CD4-positive, alpha-beta T cell treated with Interleukin-2 at 100 ng/mL for 4 hours (primary cell): ENCODE results near the gene MLLT3.

ENCODE experiments used
- DNase-seq: peaks from one replicate; pipeline ENCODE4 v3.0.0-alpha.2; 2020; ENCODE audit warnings: low spot score

MLLT3 gene

GRCh38 chr9:20340511-20340861 is 281.8 kb downstream of the MLLT3 start:
- DNase-seq = no peak

- no peak for DNase-seq
Observed at GRCh38 chr9:20335668-20336332, 286.5 kb downstream of the MLLT3 start.

GRCh38 chr9:20333991-20334390 is 288.3 kb downstream of the MLLT3 start:
- DNase-seq = no peak

GRCh38 chr9:20331095-20331685 is 291.1 kb downstream of the MLLT3 start:
- no peak for DNase-seq

- no peak for DNase-seq
Observed at GRCh38 chr9:20330688-20331087, 291.6 kb downstream of the MLLT3 start.

- no peak for DNase-seq
Observed at GRCh38 chr9:20326516-20326915, 295.8 kb downstream of the MLLT3 start.

- no peak for DNase-seq
Observed at GRCh38 chr9:20325008-20325407, 297.3 kb downstream of the MLLT3 start.

- DNase-seq = no peak
Observed at GRCh38 chr9:20322212-20322611, 300.1 kb downstream of the MLLT3 start.

- peak; percentile 64 for DNase-seq
Observed at GRCh38 chr9:20321423-20322082, 300.7 kb downstream of the MLLT3 start.

GRCh38 chr9:20320921-20321320 is 301.4 kb downstream of the MLLT3 start:
- DNase-seq = no peak

- DNase-seq = peak; percentile 58
Observed at GRCh38 chr9:20319641-20320337, 302.5 kb downstream of the MLLT3 start.

GRCh38 chr9:20319241-20319640 is 303.1 kb downstream of the MLLT3 start:
- no peak for DNase-seq

- no peak for DNase-seq
Observed at GRCh38 chr9:20317701-20318100, 304.6 kb downstream of the MLLT3 start.

- no peak for DNase-seq
Observed at GRCh38 chr9:20316372-20316771, 305.9 kb downstream of the MLLT3 start.

- DNase-seq = peak; percentile 41
Observed at GRCh38 chr9:20315677-20316076, 306.6 kb downstream of the MLLT3 start.

- DNase-seq = peak; percentile 39
Observed at GRCh38 chr9:20314981-20315380, 307.3 kb downstream of the MLLT3 start.

GRCh38 chr9:20313415-20313814 is 308.9 kb downstream of the MLLT3 start:
- no peak for DNase-seq

GRCh38 chr9:20312732-20313131 is 309.6 kb downstream of the MLLT3 start:
- no peak for DNase-seq

GRCh38 chr9:20310024-20310423 is 312.3 kb downstream of the MLLT3 start:
- no peak for DNase-seq

- DNase-seq = no peak
Observed at GRCh38 chr9:20309124-20309523, 313.2 kb downstream of the MLLT3 start.

GRCh38 chr9:20307621-20308020 is 314.7 kb downstream of the MLLT3 start:
- DNase-seq = no peak

GRCh38 chr9:20305452-20305851 is 316.8 kb downstream of the MLLT3 start:
- DNase-seq = no peak

- DNase-seq = no peak
Observed at GRCh38 chr9:20303996-20304395, 318.3 kb downstream of the MLLT3 start.
